Activated CD8-positive, alpha-beta memory T cell treated with anti-CD3 and anti-CD28 coated beads for 4 hours (primary cell): Measurements from ENCODE around the gene RHOG.
"Not testable (repeated sequence)": the region's sequence is repeated elsewhere in the genome, so short reads cannot be mapped to it uniquely, and the experiment has no call there.

Source experiments
- DNase-seq, 2 donors: peaks; one replicate each; pipeline ENCODE4 v3.0.0-alpha.2; 2020; ENCODE audit warnings: low read depth in 2 of 2

The RHOG gene

DNA sequence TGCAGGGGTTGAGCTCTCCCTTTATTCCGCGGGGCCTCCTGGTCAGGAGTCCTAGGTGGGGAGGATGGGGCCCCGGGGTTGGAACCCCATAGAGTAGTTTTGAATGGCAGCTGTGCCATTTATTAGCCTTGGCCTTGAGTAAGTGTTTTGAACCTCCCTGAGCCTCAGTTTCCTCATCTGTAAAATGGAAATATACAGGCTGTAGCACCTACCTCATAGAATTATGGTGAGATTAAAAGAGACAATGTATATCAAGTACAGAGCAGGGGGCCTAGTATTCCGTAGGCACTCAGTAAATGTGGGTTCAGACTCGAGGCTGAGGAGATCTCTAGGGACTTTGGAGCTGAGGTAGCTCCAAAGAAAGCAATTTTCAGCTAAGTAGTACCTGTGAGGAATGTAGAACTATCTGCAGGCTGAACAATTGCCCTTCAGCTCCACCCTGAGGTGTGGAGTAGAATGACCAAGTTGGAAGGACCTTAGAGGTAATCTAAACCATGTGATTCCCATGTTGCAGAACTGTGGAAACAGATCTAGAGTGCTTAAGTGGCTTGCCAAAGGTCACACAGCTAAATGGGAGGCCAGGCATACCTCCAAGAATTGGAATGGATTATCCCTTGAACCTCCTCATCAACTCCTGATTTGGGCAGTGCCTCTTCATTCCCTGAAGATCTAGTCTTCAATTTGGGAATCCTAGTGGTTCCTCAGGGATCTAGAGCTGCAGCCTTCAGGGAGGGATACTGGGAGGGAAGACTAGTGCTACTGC, 31.7 kb downstream of the RHOG start:
- DNase-seq: no peak

DNA sequence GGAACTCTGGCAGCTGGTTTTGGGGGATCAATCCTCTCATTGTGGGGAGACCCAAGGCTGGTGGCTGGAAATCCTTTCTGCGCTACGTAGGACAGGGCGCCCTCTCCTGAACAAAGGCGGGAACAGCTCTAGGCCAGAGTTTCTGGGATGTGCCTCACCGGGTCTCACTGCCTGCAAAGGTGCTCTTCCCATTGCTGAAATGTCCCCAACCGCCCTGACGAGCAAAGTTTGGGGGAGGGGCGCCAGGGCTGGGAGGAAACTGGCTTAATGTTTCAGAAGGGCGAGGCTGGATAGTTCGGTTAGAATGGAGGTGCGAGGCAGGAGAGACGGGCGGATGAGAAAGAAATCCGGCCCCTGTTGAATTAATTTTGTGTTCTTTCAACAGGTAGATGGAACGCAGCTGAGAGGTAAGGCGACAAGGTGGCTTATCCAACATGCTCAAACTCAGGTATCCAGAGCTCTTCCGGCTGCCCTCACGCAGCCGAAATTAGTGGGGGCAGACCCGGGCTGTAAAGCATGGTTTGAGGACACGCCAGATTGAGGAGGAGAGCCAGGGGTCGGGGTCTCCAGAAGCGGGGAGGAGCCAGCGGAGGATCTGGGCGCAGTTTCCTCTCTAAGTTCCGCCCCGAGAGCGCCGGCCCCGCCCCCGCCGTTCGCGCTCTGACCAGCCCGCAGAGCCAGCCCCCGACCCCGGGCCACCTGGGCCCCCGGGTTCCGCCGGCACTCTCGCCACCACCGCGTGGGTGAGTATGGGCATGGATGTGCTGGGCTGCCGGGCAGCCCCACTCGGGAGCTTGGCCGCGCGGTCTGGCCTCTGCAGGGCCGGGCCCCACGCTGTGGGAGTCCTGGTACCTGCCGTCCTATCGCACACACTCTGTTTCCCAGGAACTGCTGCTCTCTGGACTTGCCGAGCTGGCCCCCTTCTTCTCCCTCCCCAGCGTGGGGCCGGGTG, 32.6 kb downstream of the RHOG start, which contains the start of gene PGAP2:
Gene PGAP2 (plus strand): TSS at position 652 of the 952 bp plus-strand sequence. CDS start 2,700 bp downstream, outside the sequence.
- DNase-seq: peak in 1 of 2 donors; percentile 24

DNA sequence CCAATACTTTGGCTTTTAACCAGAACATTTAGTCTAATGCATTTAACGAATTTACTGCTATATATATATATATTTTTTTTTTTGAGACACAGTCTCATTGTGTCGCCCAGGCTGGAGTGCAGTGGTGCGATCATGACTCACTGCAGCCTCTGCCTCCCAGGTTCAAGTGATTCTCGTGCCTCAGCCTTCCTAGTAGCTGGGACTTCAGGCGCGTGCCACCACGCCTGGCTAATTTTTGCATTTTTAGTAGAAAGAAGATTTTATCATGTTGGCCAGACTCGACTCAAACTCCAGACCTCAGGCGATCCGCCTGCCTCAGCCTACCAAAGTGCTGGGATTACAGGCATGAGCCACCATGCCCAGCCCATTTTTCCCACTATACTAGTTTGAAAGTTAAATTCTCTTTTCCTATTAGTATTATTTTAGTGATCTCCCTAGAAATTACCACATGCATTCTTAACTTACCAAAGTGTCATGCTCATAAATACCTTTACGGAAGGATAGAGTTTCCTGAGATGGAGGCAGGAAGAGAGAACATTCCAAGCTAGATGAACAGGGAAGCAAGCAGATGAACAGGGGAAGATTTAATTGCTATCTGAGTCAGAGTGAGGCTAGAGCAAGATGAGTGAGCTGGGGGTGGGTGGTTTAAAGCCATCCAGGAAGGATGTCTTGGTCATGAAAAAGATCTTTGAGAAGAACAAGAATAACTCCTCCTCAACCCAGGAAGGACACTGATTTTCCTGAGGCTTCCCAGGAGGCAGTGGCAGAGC, 36.8 kb downstream of the RHOG start:
- DNase-seq: no peak

GRCh38 chr11:3802011-3802790, 38.6 kb downstream of the RHOG start:
- no peak for DNase-seq

GRCh38 chr11:3799873-3800272, 40.9 kb downstream of the RHOG start:
- DNase-seq: no peak

DNA sequence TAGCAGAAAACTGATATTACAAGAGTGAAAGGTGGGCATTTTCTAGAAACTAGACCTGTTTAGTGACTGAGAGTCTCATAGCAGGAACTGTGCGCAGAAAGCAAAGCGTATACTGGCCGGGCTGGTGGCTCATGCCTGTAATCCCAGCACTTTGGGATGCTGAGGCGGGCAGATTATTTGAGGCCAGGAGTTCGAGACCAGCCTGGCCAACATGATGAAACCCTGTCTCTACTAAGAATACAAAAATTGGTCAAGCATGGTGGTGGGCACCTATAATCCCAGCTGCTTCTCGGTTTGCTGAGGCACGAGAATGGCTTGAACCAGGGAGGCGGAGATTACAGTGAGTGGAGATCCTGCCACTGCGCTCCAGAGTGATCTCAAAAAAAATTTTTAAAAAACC, 41.6 kb downstream of the RHOG start:
- DNase-seq: no peak

GRCh38 chr11:3797329-3798090, 43.2 kb downstream of the RHOG start, which contains the start of gene NUP98:
NUP98 (minus strand) TSS chr11:3797554; CDS start chr11:3782117, 15,437 bp downstream.
- peak; percentile 99 for DNase-seq

DNA sequence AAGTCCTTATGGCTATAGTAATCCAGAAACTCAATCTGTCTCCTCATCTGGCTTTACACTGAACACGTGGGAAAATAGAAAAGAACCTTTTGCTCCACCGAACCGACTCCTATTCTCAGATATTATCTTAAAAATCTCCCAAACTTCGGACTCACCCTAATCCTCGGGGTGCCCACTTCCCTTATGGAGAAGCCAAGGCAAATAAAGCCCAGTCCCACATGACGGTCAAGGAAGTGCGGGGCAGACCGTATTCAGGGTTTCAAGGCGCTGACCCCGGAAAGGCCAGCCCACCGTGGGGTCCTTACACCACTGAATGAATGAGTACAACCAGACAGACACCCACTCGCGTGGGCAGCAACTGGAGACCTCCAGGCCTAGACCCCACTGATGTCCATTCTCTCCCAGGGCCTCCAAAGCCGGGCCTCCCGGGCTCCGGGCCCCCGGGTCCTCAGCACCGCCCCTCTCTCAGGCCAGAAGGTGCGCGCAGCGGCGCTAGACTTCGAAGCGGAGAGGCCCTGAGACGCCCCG, 43.9 kb downstream of the RHOG start:
- no peak for DNase-seq

GRCh38 chr11:3796346-3796745, 44.4 kb downstream of the RHOG start:
- no peak for DNase-seq

DNA sequence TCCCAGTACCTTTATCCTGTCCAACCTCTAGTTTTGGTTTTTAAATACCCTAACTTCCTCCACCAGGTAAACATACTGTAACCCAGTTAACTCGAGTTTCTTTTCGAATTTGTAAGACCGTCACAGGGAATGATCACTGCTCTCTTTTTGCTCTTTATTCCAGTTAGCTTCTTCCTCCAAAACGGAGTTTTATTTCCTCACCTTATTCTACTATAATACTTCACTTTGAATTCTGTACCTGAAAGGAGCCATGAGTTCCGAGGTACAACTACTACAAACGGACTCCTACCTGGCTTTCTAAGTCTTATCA, 44.8 kb downstream of the RHOG start:
- DNase-seq: no peak

DNA sequence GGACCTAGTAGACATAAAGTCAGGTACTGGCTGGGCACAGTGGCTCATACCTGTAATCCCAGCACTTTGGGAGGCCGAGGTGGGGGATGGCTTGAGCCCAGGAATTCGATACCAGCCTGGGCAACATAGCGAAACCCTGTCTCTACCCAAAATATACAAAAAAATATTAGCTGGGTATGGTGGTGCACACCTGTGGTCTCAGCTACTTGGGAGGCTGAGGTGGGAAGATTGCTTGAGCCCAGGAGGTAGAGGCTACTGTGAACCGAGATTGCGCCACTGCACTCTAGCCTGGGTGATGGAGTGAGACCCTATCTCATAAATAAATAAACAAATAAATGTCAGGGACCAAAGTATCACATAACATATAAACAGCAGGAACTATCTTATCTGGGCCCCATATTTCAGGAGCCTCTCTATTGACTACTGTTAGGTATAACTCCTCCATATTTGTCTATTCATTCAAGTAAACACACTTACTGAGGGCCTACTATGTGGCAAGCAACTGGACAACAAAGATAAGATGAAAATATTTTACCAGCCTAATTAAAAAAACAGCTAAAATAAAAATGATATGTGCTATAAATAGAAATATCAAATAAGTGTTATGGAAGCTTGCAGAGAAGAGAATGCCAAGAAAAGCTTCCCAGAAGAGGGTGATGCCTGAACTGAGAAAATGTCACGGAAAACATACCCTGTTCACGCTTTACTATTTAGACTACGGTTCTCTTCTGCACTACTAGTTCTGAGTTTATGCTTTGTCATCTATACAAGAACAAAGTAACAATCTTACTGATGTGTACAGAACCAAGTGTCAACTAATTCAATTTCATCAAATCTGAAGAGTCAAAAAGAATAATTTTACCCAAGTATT, 45.4 kb downstream of the RHOG start:
- no peak for DNase-seq

DNA sequence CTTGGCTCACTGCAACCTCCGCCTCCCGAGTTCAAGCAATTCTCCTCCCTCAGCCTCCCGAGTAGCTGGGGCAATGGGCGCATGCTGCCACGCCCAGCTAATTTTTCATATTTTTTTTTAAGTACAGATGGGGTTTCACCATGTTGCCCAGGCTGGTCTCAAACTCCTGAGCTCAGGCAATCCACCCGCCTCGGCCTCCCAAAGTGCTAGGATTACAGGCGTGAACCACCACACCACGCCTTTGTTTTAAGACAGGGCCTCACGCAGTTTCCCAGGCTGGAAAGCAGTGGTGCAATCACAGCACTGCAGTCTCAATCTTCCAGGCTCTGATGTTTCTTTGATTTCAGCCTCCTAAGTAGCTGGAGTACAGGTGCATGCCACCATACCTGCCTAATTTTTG, 46.4 kb downstream of the RHOG start:
- DNase-seq: not testable (repeated sequence)

DNA sequence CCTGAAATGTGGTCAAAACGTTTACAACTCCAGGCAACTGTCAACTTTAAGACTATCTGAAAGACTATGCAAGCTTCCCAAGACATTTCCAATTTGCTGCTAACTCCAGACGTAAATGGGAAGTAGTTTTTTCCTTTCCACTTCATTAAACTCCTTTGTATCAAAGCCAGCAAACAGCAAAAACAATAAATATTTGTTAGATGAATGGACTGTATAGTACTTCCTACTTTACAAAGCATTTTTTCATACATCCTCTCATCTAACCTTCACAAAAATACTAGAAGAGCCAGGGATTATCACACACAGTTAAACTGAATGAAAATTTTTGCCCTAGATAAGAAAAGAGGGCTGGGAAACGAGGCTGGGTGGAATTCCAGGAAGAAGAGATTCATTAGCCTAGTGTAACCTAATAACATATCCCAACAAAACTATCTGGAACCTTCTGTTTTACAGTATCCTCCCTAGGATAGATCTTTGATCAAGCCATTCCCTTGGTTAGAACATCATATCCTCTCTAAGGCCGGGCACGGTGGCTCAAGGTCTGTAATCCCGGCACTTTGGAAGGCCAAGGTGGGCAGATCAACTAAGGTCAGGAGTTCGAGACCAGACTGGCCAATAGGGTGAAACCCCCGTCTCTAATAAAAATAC, 53.9 kb downstream of the RHOG start:
- DNase-seq: no peak

- no peak for DNase-seq
These were observed 57.1 kb downstream of the RHOG start for GRCh38 chr11:3783611-3784010.

DNA sequence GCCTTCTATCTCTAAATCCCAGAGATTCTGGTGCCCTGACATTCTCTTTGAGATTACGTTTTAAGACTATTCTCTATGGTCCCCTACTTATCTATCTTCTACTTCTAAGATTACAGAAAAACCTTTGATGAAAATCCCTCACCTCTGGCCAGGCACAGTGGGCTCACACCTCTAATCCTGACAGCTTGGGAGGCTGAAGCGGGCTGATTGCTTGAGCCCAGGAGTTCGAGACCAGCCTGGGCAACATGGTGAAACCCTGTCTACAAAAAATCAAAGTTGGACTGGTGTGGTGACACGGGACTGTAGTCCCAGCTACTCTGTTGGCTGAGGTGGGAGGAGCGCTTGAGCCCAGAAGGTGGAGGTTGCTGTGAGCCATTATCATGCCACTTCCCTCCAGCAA, 57.8 kb downstream of the RHOG start:
- no peak for DNase-seq

GRCh38 chr11:3781423-3781822, 59.3 kb downstream of the RHOG start:
- no peak for DNase-seq
